MM.1S (cell line): ENCODE results near the gene COL21A1.

Experiments
- CTCF ChIP-seq: fragments of 300-600 bp; sonication (generic); IDR thresholded peaks from 2 replicates; pipeline ENCODE4 v1.5.1; 2016; ENCODE audit warnings: antibody characterized with exemption, low read length, mixed read lengths
- EZH2 ChIP-seq: fragments of 300-600 bp; sonication (generic); optimal IDR thresholded peaks from 2 replicates; pipeline ENCODE3; 2017; ENCODE audit warnings: low read depth, mild to moderate bottlenecking, antibody characterized with exemption, low read length, mixed read lengths
- EZH2phosphoT487 ChIP-seq: fragments of 300-600 bp; sonication (generic); IDR thresholded peaks from 2 replicates; pipeline ENCODE4 v1.6.1; 2018; ENCODE audit warnings: antibody characterized with exemption, low read length

GRCh38 chr6:56155634-56156141, 91.7 kb downstream of the COL21A1 start:
- TF ChIP-seq CTCF = no peak
- TF ChIP-seq EZH2 = no peak
- TF ChIP-seq EZH2phosphoT487 = no peak
